HG03060 (cell line): ENCODE results near the gene TRIP11.
A peak's percentile ranks its signal among the peaks of the same experiment; 100 is the strongest.
"Not testable (repeated sequence)": the region's sequence is repeated elsewhere in the genome, so short reads cannot be mapped to it uniquely, and the experiment has no call there.

ENCODE experiments used
- ATAC-seq: cut with Tn5 transposase; IDR thresholded peaks from one replicate; pipeline ENCODE4 v1.9.1; 2021; ENCODE audit warnings: low read depth, moderate number of reproducible peaks; ENCODE audit not compliant: unreplicated experiment

The TRIP11 gene

GRCh38 chr14:92039719-92040430 lies at the start of gene TRIP11:
TRIP11 (minus strand) TSS chr14:92040059; CDS start chr14:92039685, 374 bp downstream.
- peak; percentile 93 for ATAC-seq

- no peak for ATAC-seq
Observed at GRCh38 chr14:92088494-92088893, 48.6 kb upstream of the TRIP11 start.

- no peak for ATAC-seq
Observed at GRCh38 chr14:92074555-92074954, 34.7 kb upstream of the TRIP11 start.

GRCh38 chr14:92058006-92058917 lies 18.4 kb upstream of the TRIP11 start:
- ATAC-seq: no peak

GRCh38 chr14:92049781-92050180 lies 9.9 kb upstream of the TRIP11 start:
- ATAC-seq: no peak

GRCh38 chr14:92049221-92049620 lies 9.4 kb upstream of the TRIP11 start:
- ATAC-seq: not testable (repeated sequence)

GRCh38 chr14:92045904-92046303 lies 6.0 kb upstream of the TRIP11 start:
- ATAC-seq: not testable (repeated sequence)

GRCh38 chr14:92041766-92042165 lies 1.9 kb upstream of the TRIP11 start:
- not testable (repeated sequence) for ATAC-seq

- no peak for ATAC-seq
Observed at GRCh38 chr14:92041203-92041602, 1.3 kb upstream of the TRIP11 start.

GRCh38 chr14:92040431-92041051 lies 682 bp upstream of the TRIP11 start:
- ATAC-seq: no peak

GRCh38 chr14:92039063-92039718 lies 668 bp downstream of the TRIP11 start:
- ATAC-seq: no peak

GRCh38 chr14:92037989-92038388 lies 1.9 kb downstream of the TRIP11 start:
- ATAC-seq: no peak

- ATAC-seq: no peak
Observed at GRCh38 chr14:92035890-92036289, 4.0 kb downstream of the TRIP11 start.

- no peak for ATAC-seq
Observed at GRCh38 chr14:92033906-92034687, 5.8 kb downstream of the TRIP11 start.

GRCh38 chr14:92033433-92033832 lies 6.4 kb downstream of the TRIP11 start:
- ATAC-seq: no peak

- no peak for ATAC-seq
Observed at GRCh38 chr14:92026548-92027190, 13.2 kb downstream of the TRIP11 start.

GRCh38 chr14:92022036-92022435 lies 17.8 kb downstream of the TRIP11 start:
- no peak for ATAC-seq

GRCh38 chr14:92021523-92021922 lies 18.3 kb downstream of the TRIP11 start:
- no peak for ATAC-seq

- no peak for ATAC-seq
Observed at GRCh38 chr14:92014040-92014439, 25.8 kb downstream of the TRIP11 start.
